ENCODE results near the gene JMJD4. TPM values are rescaled to one million over a fixed set of nuclear protein-coding genes. Genes with fewer than 3 reads are reported as not detected.

JMJD4 gene
- total and polyA plus RNA-seq, 2 experiments from 2014 or later = 11.5 to 17.7 TPM

GRCh38 chr1:227778401-227778947 is 43.4 kb upstream of the JMJD4 start:
- Histone ChIP-seq H4K20me1 (replicated peaks; ENCODE audit: insufficient read depth) (no peaks in the 10 kb centered on the region; the same call in 1 of the 2 replicates), H3K27me3 (ENCODE audit: insufficient read depth) (no peaks in the 10 kb centered on the region), H3K4me1 (ENCODE audit: insufficient read depth) (no peaks in the 10 kb centered on the region), H3K36me3 (ENCODE audit: insufficient read depth) (no peaks in the 10 kb centered on the region), H3K4me2 (no peak overlapping the region), H3K27ac (ENCODE audit: low read depth) (no peak overlapping the region), H3K4me3 (no peak overlapping the region), H3K9me2 (ENCODE audit: insufficient read depth) (no peaks in the 10 kb centered on the region), H2AFZ (no peak overlapping the region), H3K79me2 (replicated peaks; ENCODE audit: insufficient read depth) (no peaks in the 10 kb centered on the region), H3F3A (replicated peaks; ENCODE audit: low read depth) (no peaks in the 10 kb centered on the region)
- H3K9me3 Mint-ChIP-seq = no peaks in the 10 kb centered on the region
- ATAC-seq (no peak), DNase-seq (ENCODE audit: low spot score) (no peak)
- TF ChIP-seq JUNB (IDR thresholded peaks at IDR 0.05; ENCODE audit: unreplicated experiment) = no peak
- no peak for TF ChIP-seq NANOG (IDR thresholded peaks at IDR 0.05; ENCODE audit: borderline replicate concordance)
- TF ChIP-seq EZH2phosphoT487 (IDR thresholded peaks at IDR 0.05; ENCODE audit: unreplicated experiment) = no peak
- TF ChIP-seq STAT1 (IDR thresholded peaks at IDR 0.05; ENCODE audit: unreplicated experiment) = no peak
- no peak for TF ChIP-seq CTCF (conservative IDR thresholded peaks at IDR 0.05; ENCODE audit: low read depth in 2 of 2)
- TF ChIP-seq EZH2 (IDR thresholded peaks at IDR 0.05; ENCODE audit: low read depth, unreplicated experiment) = no peak
- TF ChIP-seq ETS1 (IDR thresholded peaks at IDR 0.05) = no peak
- H3K4me3 Mint-ChIP-seq = no peak overlapping the region
- H3K27ac Mint-ChIP-seq = no peak overlapping the region
- H3K36me3 Mint-ChIP-seq (ENCODE audit: low read depth) = no peaks in the 10 kb centered on the region
- peaks cover 9% of the 10 kb centered on the region for H3K27me3 Mint-ChIP-seq (ENCODE audit: insufficient read depth, low read depth, poor library complexity)
- H3K4me1 Mint-ChIP-seq = no peaks in the 10 kb centered on the region

- Histone ChIP-seq H4K20me1 (replicated peaks; ENCODE audit: insufficient read depth) (peaks cover 5% of the 10 kb centered on the region; the same call in 1 of the 2 replicates), H3F3A (replicated peaks; ENCODE audit: low read depth) (no peaks in the 10 kb centered on the region), H3K4me2 (no peak overlapping the region), H3K27ac (ENCODE audit: low read depth) (no peak overlapping the region), H2AFZ (no peak overlapping the region), H3K4me1 (ENCODE audit: insufficient read depth) (no peaks in the 10 kb centered on the region), H3K36me3 (ENCODE audit: insufficient read depth) (no peaks in the 10 kb centered on the region), H3K79me2 (replicated peaks; ENCODE audit: insufficient read depth) (no peaks in the 10 kb centered on the region), H3K27me3 (ENCODE audit: insufficient read depth) (no peaks in the 10 kb centered on the region), H3K9me2 (ENCODE audit: insufficient read depth) (no peaks in the 10 kb centered on the region), H3K4me3 (no peak overlapping the region)
- DNase-seq (ENCODE audit: low spot score) (no peak), ATAC-seq (no peak)
- no peak overlapping the region for H3K4me3 Mint-ChIP-seq
- no peak overlapping the region for H3K27ac Mint-ChIP-seq
- no peaks in the 10 kb centered on the region for H3K4me1 Mint-ChIP-seq
- H3K27me3 Mint-ChIP-seq (ENCODE audit: insufficient read depth, low read depth, poor library complexity) = peaks cover 9% of the 10 kb centered on the region
- H3K36me3 Mint-ChIP-seq (ENCODE audit: low read depth) = no peaks in the 10 kb centered on the region
- H3K9me3 Mint-ChIP-seq = no peaks in the 10 kb centered on the region
- TF ChIP-seq ETS1 (IDR thresholded peaks at IDR 0.05) (no peak), REST (IDR thresholded peaks at IDR 0.05; ENCODE audit: unreplicated experiment) (no peak), CTCF (conservative IDR thresholded peaks at IDR 0.05; ENCODE audit: low read depth in 2 of 2) (no peak)
Observed at GRCh38 chr1:227777646-227778045, 42.5 kb upstream of the JMJD4 start.

Data from GM23338 (cell line).